HL-60 (cell line): Measurements from ENCODE around the gene PBXIP1.

ENCODE experiments used
- DNase-seq, 2 experiments: peaks; one replicate each; pipeline ENCODE4 v3.0.0-alpha.2; 2010 to 2020; ENCODE audit warnings: low read depth in 1 of 2, low spot score in 1 of 2
- H3K27ac ChIP-seq: fragments of 250-450 bp; sonication (Bioruptor Pico); replicated peaks from 2 replicates; pipeline ENCODE4 v1.5.1; 2020; ENCODE audit warnings: mild to moderate bottlenecking, moderate library complexity
- H3K27me3 ChIP-seq: fragments of 250-450 bp; sonication (Bioruptor Pico); 2 replicates; pipeline ENCODE4 v1.5.1; 2021; ENCODE audit warnings: mild to moderate bottlenecking, moderate library complexity; ENCODE audit not compliant: insufficient read depth, poor library complexity, severe bottlenecking
- H3K4me3 ChIP-seq: replicated peaks from 2 replicates; pipeline ENCODE4 v1.5.1; 2011; ENCODE audit warnings: mild to moderate bottlenecking, control low read depth, low read length; ENCODE audit not compliant: insufficient read depth
- GABPA ChIP-seq: IDR thresholded peaks from 2 replicates; pipeline ENCODE4 v1.6.1; 2012; ENCODE audit warnings: low read depth
- POLR2AphosphoS5 ChIP-seq: IDR thresholded peaks from 2 replicates; pipeline ENCODE4 v1.6.1; 2012; ENCODE audit warnings: low read depth
- SPI1 ChIP-seq: IDR thresholded peaks from 2 replicates; pipeline ENCODE4 v1.6.1; 2012; ENCODE audit warnings: low read depth, mild to moderate bottlenecking, borderline replicate concordance
- TF ChIP-seq, protein P1 (sequence below): IDR thresholded peaks from 2 replicates; pipeline ENCODE4 v1.6.1; 2012; ENCODE audit warnings: low read depth; ENCODE audit not compliant: insufficient replicate concordance
- TF ChIP-seq, protein P2 (sequence below): IDR thresholded peaks from one replicate; pipeline ENCODE4 v1.5.1; 2011; ENCODE audit warnings: low read length, control low read depth, inconsistent platforms; ENCODE audit not compliant: insufficient read depth

PBXIP1 gene

DNA sequence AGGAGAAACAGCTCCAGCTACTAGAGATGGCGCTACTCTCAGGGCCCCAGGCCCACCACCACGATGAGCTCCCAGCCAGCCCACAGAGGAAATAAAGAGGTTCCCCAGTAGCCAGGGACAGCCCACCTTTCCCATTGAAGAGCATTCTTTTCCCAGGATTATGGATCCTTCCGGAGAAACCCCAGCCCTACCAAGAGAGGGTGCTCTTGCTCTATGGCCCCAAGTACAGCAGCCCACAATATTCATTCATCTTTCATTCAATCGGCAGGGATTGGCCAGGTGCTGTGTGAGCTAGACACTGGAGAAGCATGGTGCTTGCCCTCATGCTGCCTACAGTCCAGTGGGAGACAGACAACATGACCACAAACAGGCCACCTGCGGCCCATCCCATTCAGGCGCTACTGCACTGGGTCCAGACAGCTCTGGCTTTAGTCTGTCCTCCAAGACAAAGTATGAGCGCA lies 49.2 kb downstream of the PBXIP1 start:
- Histone ChIP-seq H3K27me3 (peaks cover 2% of the 10 kb centered on the region), H3K27ac (no peak overlapping the region), H3K4me3 (no peak overlapping the region)
- TF ChIP-seq SPI1: no peak
- TF ChIP-seq POLR2AphosphoS5: no peak
- TF ChIP-seq, protein P1, sequence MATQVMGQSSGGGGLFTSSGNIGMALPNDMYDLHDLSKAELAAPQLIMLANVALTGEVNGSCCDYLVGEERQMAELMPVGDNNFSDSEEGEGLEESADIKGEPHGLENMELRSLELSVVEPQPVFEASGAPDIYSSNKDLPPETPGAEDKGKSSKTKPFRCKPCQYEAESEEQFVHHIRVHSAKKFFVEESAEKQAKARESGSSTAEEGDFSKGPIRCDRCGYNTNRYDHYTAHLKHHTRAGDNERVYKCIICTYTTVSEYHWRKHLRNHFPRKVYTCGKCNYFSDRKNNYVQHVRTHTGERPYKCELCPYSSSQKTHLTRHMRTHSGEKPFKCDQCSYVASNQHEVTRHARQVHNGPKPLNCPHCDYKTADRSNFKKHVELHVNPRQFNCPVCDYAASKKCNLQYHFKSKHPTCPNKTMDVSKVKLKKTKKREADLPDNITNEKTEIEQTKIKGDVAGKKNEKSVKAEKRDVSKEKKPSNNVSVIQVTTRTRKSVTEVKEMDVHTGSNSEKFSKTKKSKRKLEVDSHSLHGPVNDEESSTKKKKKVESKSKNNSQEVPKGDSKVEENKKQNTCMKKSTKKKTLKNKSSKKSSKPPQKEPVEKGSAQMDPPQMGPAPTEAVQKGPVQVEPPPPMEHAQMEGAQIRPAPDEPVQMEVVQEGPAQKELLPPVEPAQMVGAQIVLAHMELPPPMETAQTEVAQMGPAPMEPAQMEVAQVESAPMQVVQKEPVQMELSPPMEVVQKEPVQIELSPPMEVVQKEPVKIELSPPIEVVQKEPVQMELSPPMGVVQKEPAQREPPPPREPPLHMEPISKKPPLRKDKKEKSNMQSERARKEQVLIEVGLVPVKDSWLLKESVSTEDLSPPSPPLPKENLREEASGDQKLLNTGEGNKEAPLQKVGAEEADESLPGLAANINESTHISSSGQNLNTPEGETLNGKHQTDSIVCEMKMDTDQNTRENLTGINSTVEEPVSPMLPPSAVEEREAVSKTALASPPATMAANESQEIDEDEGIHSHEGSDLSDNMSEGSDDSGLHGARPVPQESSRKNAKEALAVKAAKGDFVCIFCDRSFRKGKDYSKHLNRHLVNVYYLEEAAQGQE: no peak
- TF ChIP-seq, protein P2, sequence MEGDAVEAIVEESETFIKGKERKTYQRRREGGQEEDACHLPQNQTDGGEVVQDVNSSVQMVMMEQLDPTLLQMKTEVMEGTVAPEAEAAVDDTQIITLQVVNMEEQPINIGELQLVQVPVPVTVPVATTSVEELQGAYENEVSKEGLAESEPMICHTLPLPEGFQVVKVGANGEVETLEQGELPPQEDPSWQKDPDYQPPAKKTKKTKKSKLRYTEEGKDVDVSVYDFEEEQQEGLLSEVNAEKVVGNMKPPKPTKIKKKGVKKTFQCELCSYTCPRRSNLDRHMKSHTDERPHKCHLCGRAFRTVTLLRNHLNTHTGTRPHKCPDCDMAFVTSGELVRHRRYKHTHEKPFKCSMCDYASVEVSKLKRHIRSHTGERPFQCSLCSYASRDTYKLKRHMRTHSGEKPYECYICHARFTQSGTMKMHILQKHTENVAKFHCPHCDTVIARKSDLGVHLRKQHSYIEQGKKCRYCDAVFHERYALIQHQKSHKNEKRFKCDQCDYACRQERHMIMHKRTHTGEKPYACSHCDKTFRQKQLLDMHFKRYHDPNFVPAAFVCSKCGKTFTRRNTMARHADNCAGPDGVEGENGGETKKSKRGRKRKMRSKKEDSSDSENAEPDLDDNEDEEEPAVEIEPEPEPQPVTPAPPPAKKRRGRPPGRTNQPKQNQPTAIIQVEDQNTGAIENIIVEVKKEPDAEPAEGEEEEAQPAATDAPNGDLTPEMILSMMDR: no peak
- TF ChIP-seq GABPA: no peak
- DNase-seq: peak; percentile 11 to 16

DNA sequence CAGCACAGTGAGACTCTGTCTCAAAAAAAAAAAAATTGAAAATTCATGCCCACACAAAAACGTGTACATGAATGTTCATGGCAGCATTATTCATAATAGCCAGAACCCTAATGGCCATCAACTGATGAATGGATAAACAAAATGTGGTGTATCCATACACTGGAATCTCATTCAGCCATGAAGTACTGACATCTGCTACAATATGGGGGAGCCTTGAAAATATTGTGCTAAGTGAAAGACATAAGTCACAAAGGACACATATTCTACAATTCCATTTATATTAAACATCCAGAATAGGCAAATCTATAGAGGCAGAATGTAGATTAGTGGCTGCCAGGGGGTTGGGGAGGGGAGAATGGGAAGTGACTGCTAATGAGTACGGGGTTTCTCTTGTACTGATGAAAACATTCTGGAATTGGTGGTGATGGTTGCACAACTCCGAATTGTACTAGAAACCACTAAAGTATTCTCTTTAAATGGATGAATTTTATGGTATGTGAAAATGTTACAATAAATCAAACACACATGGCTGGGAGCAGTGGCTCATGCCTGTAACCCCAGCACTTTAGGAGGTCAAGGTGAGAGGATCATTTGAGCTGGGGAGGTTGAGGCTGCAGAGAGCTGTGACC lies 52.8 kb downstream of the PBXIP1 start:
- no peak overlapping the region for H3K4me3 ChIP-seq
- no peak for DNase-seq
- H3K27ac ChIP-seq: no peak overlapping the region
- no peak for TF ChIP-seq POLR2AphosphoS5
- TF ChIP-seq, protein P1: no peak
- H3K27me3 ChIP-seq: peaks cover 2% of the 10 kb centered on the region

DNA sequence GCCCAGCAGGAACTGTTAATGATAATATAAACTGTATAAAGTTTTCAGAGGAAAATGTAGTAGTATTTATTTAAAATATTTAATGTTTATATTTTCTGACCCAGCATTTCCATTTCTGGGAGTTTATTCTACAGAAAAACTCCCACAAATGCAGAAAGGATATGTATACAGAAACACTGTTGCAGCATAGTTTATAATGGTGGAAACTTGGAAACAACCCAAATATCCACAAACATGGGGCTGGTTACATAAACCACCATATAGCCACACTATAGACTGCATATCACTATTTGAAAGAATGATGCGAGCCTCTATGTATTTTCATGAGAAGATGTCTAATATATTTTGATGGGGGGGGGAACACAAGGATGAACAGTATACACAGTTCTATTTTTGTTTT lies 54.3 kb downstream of the PBXIP1 start:
- no peaks in the 10 kb centered on the region for H3K27me3 ChIP-seq
- DNase-seq: no peak
- TF ChIP-seq POLR2AphosphoS5: no peak
- TF ChIP-seq, protein P1: no peak
- TF ChIP-seq, protein P2: no peak
- no peak for TF ChIP-seq SPI1
- TF ChIP-seq GABPA: no peak
- H3K27ac ChIP-seq: no peak overlapping the region
- H3K4me3 ChIP-seq: no peak overlapping the region
